HepG2 (cell line): ENCODE results near the gene C1orf141. TPM values are rescaled to one million over a fixed set of nuclear protein-coding genes. Genes with fewer than 3 reads are reported as not detected.

Source experiments
- ATAC-seq: fragments of 200-7000 bp; cut with Tn5 transposase; 3 replicates; pipeline ENCODE4 v1.9.1; 2020; ENCODE audit warnings: mild to moderate bottlenecking, moderate library complexity
- BruUV-seq: library from RNA; stranded (reverse); fragments of 400-500 nt; replicated peaks from 2 replicates; lab custom pipeline; 2021; lab: Mats Ljungman, UMichigan
- CTCF ChIA-PET: fragments of 300-600 bp; formaldehyde crosslinking; extraction: SDS; loops from one replicate; lab custom pipeline; 2021; ENCODE audit warnings: low total read pairs, inconsistent platforms, low intra/inter-chr PET ratio; lab: Yijun Ruan, JAX
- POLR2A ChIA-PET: fragments of 350-600 bp; sonication (Branson Sonifier 250); formaldehyde crosslinking; loops from one replicate; lab custom pipeline; 2020; ENCODE audit warnings: antibody characterized with exemption, inconsistent platforms; lab: Yijun Ruan, JAX
- DNase-seq: peaks from one replicate; pipeline ENCODE4 v3.0.0-alpha.2; 2015; ENCODE audit warnings: low spot score
- FAIRE-seq: peaks from 3 replicates; lab custom pipeline; 2011; peaks lifted over from hg19 to GRCh38; lab: Jason Lieb, UNC
- H2AFZ ChIP-seq: one replicate; pipeline ENCODE4 v1.6.1; 2011; ENCODE audit warnings: low read length, inconsistent platforms
- H3K27ac ChIP-seq: fragments of 300-600 bp; 3 replicates; pipeline ENCODE4 v1.8.0; 2011; ENCODE audit warnings: mixed run types, mild to moderate bottlenecking, mixed read lengths, low read length, inconsistent platforms; ENCODE audit not compliant: insufficient read depth; ENCODE audit errors: extremely low read length
- H3K27me3 ChIP-seq, 2 experiments: fragments of 200-600 bp in 1 of 2; 2 replicates in 1 of 2; 3 replicates in 1 of 2; pipeline versions ENCODE4 v1.6.0 to v1.8.0; 2011; ENCODE audit warnings: low read length in 2 of 2, mild to moderate bottlenecking in 2 of 2, moderate library complexity in 2 of 2, inconsistent platforms in 1 of 2; ENCODE audit not compliant: insufficient read depth in 2 of 2, control insufficient read depth in 1 of 2
- H3K36me3 ChIP-seq, 2 experiments: fragments of 200-600 bp in 1 of 2; replicated peaks in 1 of 2; 2 replicates in 1 of 2; 3 replicates in 1 of 2; pipeline versions ENCODE4 v1.5.1 to v1.8.0; 2011; ENCODE audit warnings: low read length in 2 of 2, inconsistent platforms in 1 of 2; ENCODE audit not compliant: insufficient read depth in 2 of 2, control insufficient read depth in 1 of 2
- H3K4me1 ChIP-seq: 2 replicates; pipeline ENCODE4 v1.5.1; 2012; ENCODE audit warnings: low read length, inconsistent platforms; ENCODE audit not compliant: insufficient read depth
- H3K4me2 ChIP-seq: 2 replicates; pipeline ENCODE4 v1.6.0; 2011; ENCODE audit warnings: low read depth, low read length, inconsistent platforms
- H3K4me3 ChIP-seq, 3 experiments: fragments of 200-600 bp in 1 of 3; sonication (generic), shearing (Covaris generic) in 1 of 3; replicated peaks in 1 of 3; 2 replicates each; pipeline ENCODE4 v1.5.1; 2011 to 2016; ENCODE audit warnings: low read length in 3 of 3, inconsistent platforms in 2 of 3, low read depth in 2 of 3, mild to moderate bottlenecking in 2 of 3, control low read depth in 1 of 3, mixed read lengths in 1 of 3; ENCODE audit not compliant: insufficient read depth in 1 of 3
- H3K79me2 ChIP-seq: one replicate; pipeline ENCODE4 v1.6.1; 2011; ENCODE audit warnings: low read length, inconsistent platforms; ENCODE audit not compliant: insufficient read depth
- H3K9ac ChIP-seq: 2 replicates; pipeline ENCODE4 v1.6.0; 2011; ENCODE audit warnings: mild to moderate bottlenecking, low read depth, low read length, inconsistent platforms; ENCODE audit not compliant: insufficient read depth
- H3K9me3 ChIP-seq: 2 replicates; pipeline ENCODE4 v1.5.1; 2012; ENCODE audit warnings: mild to moderate bottlenecking, low read length
- H4K20me1 ChIP-seq: 2 replicates; pipeline ENCODE4 v1.6.0; 2011; ENCODE audit warnings: inconsistent platforms, mild to moderate bottlenecking, low read length, moderate library complexity; ENCODE audit not compliant: insufficient read depth
- BCL3 ChIP-seq: sonication (generic); formaldehyde crosslinking; IDR thresholded peaks from 2 replicates; pipeline ENCODE4 v1.5.1; 2020; ENCODE audit warnings: mild to moderate bottlenecking, missing genetic modification reagents, moderate library complexity
- FOXO4 ChIP-seq: sonication (generic); formaldehyde crosslinking; conservative IDR thresholded peaks from 2 replicates; pipeline ENCODE4 v1.8.1; 2023; ENCODE audit warnings: missing genetic modification reagents
- GMEB1 ChIP-seq: sonication (generic); formaldehyde crosslinking; IDR thresholded peaks from 2 replicates; pipeline ENCODE4 v1.5.1; 2020; ENCODE audit warnings: missing genetic modification reagents, mild to moderate bottlenecking, borderline replicate concordance
- HHEX ChIP-seq: IDR thresholded peaks from 2 replicates; pipeline ENCODE4 v1.6.1; 2016; ENCODE audit warnings: control low read depth
- HOXD1 ChIP-seq: sonication (generic); formaldehyde crosslinking; IDR thresholded peaks from 2 replicates; pipeline ENCODE4 v1.5.0; 2020; ENCODE audit warnings: missing genetic modification reagents
- MATR3 ChIP-seq: sonication (generic); formaldehyde crosslinking; IDR thresholded peaks from 2 replicates; pipeline ENCODE4 v1.4.0; 2020; ENCODE audit warnings: missing genetic modification reagents
- MED13 ChIP-seq: sonication (generic); formaldehyde crosslinking; IDR thresholded peaks from 2 replicates; pipeline ENCODE4 v1.5.0; 2020; ENCODE audit warnings: missing genetic modification reagents
- RFXANK ChIP-seq: IDR thresholded peaks from 2 replicates; pipeline ENCODE4 v1.6.1; 2016
- SIN3A ChIP-seq: IDR thresholded peaks from 2 replicates; pipeline ENCODE4 v1.6.1; 2011; ENCODE audit warnings: low read depth, mild to moderate bottlenecking, control low read depth, low read length, borderline replicate concordance
- SNRNP70 ChIP-seq: fragments of 200-400 bp; formaldehyde crosslinking; IDR thresholded peaks from 2 replicates; pipeline ENCODE4 v1.6.1; 2017; ENCODE audit warnings: mild to moderate bottlenecking, low read depth, low read length, moderate library complexity
- SPEN ChIP-seq: sonication (generic); formaldehyde crosslinking; IDR thresholded peaks from 2 replicates; pipeline ENCODE4 v1.5.1; 2020; ENCODE audit warnings: low read depth, mild to moderate bottlenecking, missing genetic modification reagents
- TOE1 ChIP-seq: sonication (generic); formaldehyde crosslinking; IDR thresholded peaks from 2 replicates; pipeline ENCODE4 v1.4.0; 2020; ENCODE audit warnings: mild to moderate bottlenecking, missing genetic modification reagents
- ZBTB38 ChIP-seq: sonication (generic); formaldehyde crosslinking; IDR thresholded peaks from 2 replicates; pipeline ENCODE4 v1.5.1; 2020; ENCODE audit warnings: mild to moderate bottlenecking, missing genetic modification reagents
- ZBTB8A ChIP-seq: sonication (generic); formaldehyde crosslinking; IDR thresholded peaks from 2 replicates; pipeline ENCODE4 v1.4.0; 2020; ENCODE audit warnings: mild to moderate bottlenecking, low read depth, missing genetic modification reagents, borderline replicate concordance
- ZNF367 ChIP-seq: sonication (generic); formaldehyde crosslinking; IDR thresholded peaks from 2 replicates; pipeline ENCODE4 v1.4.0; 2020; ENCODE audit warnings: missing genetic modification reagents, borderline replicate concordance
- ZNF576 ChIP-seq: sonication (generic); formaldehyde crosslinking; IDR thresholded peaks from 2 replicates; pipeline ENCODE4 v1.4.0; 2020; ENCODE audit warnings: mild to moderate bottlenecking, missing genetic modification reagents
- ZNF761 ChIP-seq: sonication (generic); formaldehyde crosslinking; conservative IDR thresholded peaks from 2 replicates; pipeline ENCODE4 v1.4.0; 2020; ENCODE audit warnings: mild to moderate bottlenecking, missing genetic modification reagents
- ZNF839 ChIP-seq: sonication (generic); formaldehyde crosslinking; IDR thresholded peaks from 2 replicates; pipeline ENCODE4 v1.4.0; 2020; ENCODE audit warnings: missing genetic modification reagents, mild to moderate bottlenecking, borderline replicate concordance
- ZSCAN29 ChIP-seq: sonication (generic); formaldehyde crosslinking; conservative IDR thresholded peaks from 2 replicates; pipeline ENCODE4 v1.4.0; 2020; ENCODE audit warnings: mild to moderate bottlenecking, missing genetic modification reagents
- WGBS: methylation state at CpG from one replicate; pipeline ENCODE4 v1.1.6; 2017; ENCODE audit warnings: low lambda C conversion rate; 5-methylcytosine and 5-hydroxymethylcytosine counted together
- in situ Hi-C: cut with HindIII; loops from 2 replicates; pipeline ENCODE4 v1.10.0; 2017; ENCODE audit warnings: low pct_unique_long_range_greater_than_20kb; ENCODE audit not compliant: extremely low pct_ligation_motif_present
- intact Hi-C: fragments of 100-400 bp; cut with micrococcal nuclease; formaldehyde crosslinking; loops from one replicate; pipeline ENCODE4 v1.10.0; 2022; ENCODE audit not compliant: unreplicated experiment
- polyA plus RNA-seq, 8 experiments: library from polyadenylated mRNA; depleted of rRNA in 3 of 8; stranded (reverse) in 7 of 8; unstranded in 1 of 8; fragments of >200 nt; fragmentation: Illumina TruSeq in 4 of 8; extraction: Trizol in 4 of 8; gene quantifications; 2 replicates each; pipeline versions ENCODE4 v1.2.1 to v1.2.3, GENCODE V29; 2011 to 2016; ENCODE audit warnings: low read depth in 4 of 8, missing spikeins in 1 of 8, mixed read lengths in 1 of 8; ENCODE audit not compliant: insufficient read depth in 1 of 8
- total RNA-seq, 5 experiments: library from RNA; depleted of rRNA; stranded (reverse); fragments of >200 nt; fragmentation: Illumina TruSeq; extraction: Trizol; gene quantifications; 2 replicates each; pipeline ENCODE4 v1.2.3, GENCODE V29; 2016; ENCODE audit warnings: low read depth in 1 of 5
- TF ChIP-seq, protein P1 (sequence below): sonication (generic); formaldehyde crosslinking; IDR thresholded peaks from 2 replicates; pipeline ENCODE4 v1.8.0; 2022; ENCODE audit warnings: missing genetic modification reagents, mild to moderate bottlenecking, inconsistent platforms, borderline replicate concordance

Gene C1orf141
- total and polyA plus RNA-seq, 2 of the 13 experiments (the other 11 are each of a cell fraction or from before 2014, with no cell fraction given): not detected

GRCh38 chr1:67169496-67169895, 34.7 kb upstream of the C1orf141 start:
- Histone ChIP-seq H3K36me3 (no peaks in the 10 kb centered on the region), H3K27ac (peak overlapping the region; percentile 38), H3K4me3 (no peak overlapping the region), H3K4me2 (0 out of 2 replicates have a peak overlapping the region, but pooled peaks have one; percentile 8), H4K20me1 (no peaks in the 10 kb centered on the region), H2AFZ (no peak overlapping the region), H3K27me3 (no peaks in the 10 kb centered on the region; a peak in 1 of 5 replicates), H3K9me3 (no peaks in the 10 kb centered on the region), H3K4me1 (peaks cover 33% of the 10 kb centered on the region), H3K79me2 (no peaks in the 10 kb centered on the region), H3K9ac (no peak overlapping the region)
- 0% methylated on average over 2 of the region's 2 CpGs for WGBS
- BruUV-seq: no TSS peak
- FAIRE-seq (peak; percentile 44), DNase-seq (no peak), ATAC-seq (peak; percentile 47; the same call in 2 of the 3 replicates)
- POLR2A ChIA-PET: no interaction called here
- in situ Hi-C loops (no loop called here), intact Hi-C loops (no loop called here)
- CTCF ChIA-PET: no interaction called here
- TF ChIP-seq, protein P1, sequence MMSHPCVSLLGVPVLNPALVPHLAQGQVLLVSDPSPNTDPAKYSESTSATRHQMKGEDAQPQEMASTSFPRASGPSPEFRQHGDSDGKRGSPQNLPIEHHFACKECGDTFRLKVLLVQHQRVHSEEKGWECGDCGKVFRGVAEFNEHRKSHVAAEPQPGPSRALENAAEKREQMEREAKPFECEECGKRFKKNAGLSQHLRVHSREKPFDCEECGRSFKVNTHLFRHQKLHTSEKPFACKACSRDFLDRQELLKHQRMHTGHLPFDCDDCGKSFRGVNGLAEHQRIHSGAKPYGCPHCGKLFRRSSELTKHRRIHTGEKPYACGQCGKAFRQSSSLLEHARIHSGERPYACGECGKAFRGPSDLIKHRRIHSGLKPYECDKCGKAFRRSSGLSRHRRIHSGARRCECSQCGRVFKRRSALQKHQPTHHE: no peak
- TF ChIP-seq SPEN (CRISPR knock-in tag) (no peak), ZBTB38 (CRISPR knock-in tag) (no peak), BCL3 (CRISPR knock-in tag) (no peak), ZBTB8A (no peak), HOXD1 (no peak), ZSCAN29 (CRISPR knock-in tag) (no peak), ZNF576 (CRISPR knock-in tag) (no peak), SNRNP70 (no peak), ZNF839 (CRISPR knock-in tag) (no peak), TOE1 (CRISPR knock-in tag) (no peak), SIN3A (no peak), GMEB1 (CRISPR knock-in tag) (no peak), MED13 (CRISPR knock-in tag) (no peak), ZNF761 (CRISPR knock-in tag) (no peak), RFXANK (CRISPR knock-in tag) (no peak), HHEX (no peak), FOXO4 (no peak), ZNF367 (CRISPR knock-in tag) (no peak), MATR3 (CRISPR knock-in tag) (no peak)
